Gastrocnemius medialis (tissue), 4 donors: ENCODE data around the gene HCFC1. TPM values are rescaled to one million over a fixed set of nuclear protein-coding genes. Genes with fewer than 3 reads are reported as not detected.

ENCODE experiments used
- ATAC-seq, 2 donors: fragments of 150-250 bp; one replicate each; pipeline ENCODE4 v1.9.1; 2016
- DNase-seq, 2 donors: peaks; one replicate each; pipeline ENCODE4 v3.0.0-alpha.2; 2019
- H3K27ac ChIP-seq, 4 donors: fragments of 200-600 bp; sonication (generic); 1 replicate in 1 of 4; 2 replicates in 3 of 4; pipeline ENCODE4 v1.5.1; 2016 to 2018; ENCODE audit warnings: mild to moderate bottlenecking in 2 of 4, moderate library complexity in 1 of 4
- H3K27me3 ChIP-seq, 3 donors: fragments of 200-600 bp; sonication (generic) in 2 of 3; 1 replicate in 1 of 3; 2 replicates in 2 of 3; pipeline versions ENCODE4 v1.5.1 to v1.6.0; 2016 to 2019; ENCODE audit warnings: mild to moderate bottlenecking in 1 of 3, moderate library complexity in 1 of 3
- H3K36me3 ChIP-seq, 2 donors: fragments of 200-600 bp; sonication (generic) in 1 of 2; one replicate each; pipeline ENCODE4 v1.5.1; 2017 to 2018
- H3K4me1 ChIP-seq, 2 donors: fragments of 200-600 bp; sonication (generic) in 1 of 2; one replicate each; pipeline ENCODE4 v1.5.1; 2016 to 2017; ENCODE audit warnings: mild to moderate bottlenecking in 2 of 2
- H3K4me3 ChIP-seq, 4 donors: fragments of 200-600 bp; sonication (generic) in 3 of 4; 1 replicate in 1 of 4; 2 replicates in 3 of 4; pipeline ENCODE4 v1.5.1; 2016 to 2019; ENCODE audit warnings: mild to moderate bottlenecking in 2 of 4
- H3K9me3 ChIP-seq, 3 donors: fragments of 200-600 bp; sonication (generic) in 2 of 3; 1 replicate in 1 of 3; 2 replicates in 2 of 3; pipeline ENCODE4 v1.5.1; 2016 to 2019
- CTCF ChIP-seq, 5 experiments: fragments of 450-650 bp in 3 of 5; fragments of 200-600 bp in 2 of 5; sonication (generic) in 2 of 5; IDR thresholded peaks in 4 of 5; conservative IDR thresholded peaks in 1 of 5; 1 replicate in 4 of 5; 2 replicates in 1 of 5; pipeline ENCODE4 v1.5.1; 2016 to 2019; ENCODE audit warnings: antibody characterized with exemption in 5 of 5, mild to moderate bottlenecking in 3 of 5, moderate library complexity in 3 of 5
- POLR2A ChIP-seq, 2 donors: fragments of 450-650 bp; IDR thresholded peaks; one replicate each; pipeline ENCODE4 v1.6.1; 2017; ENCODE audit warnings: antibody characterized with exemption in 2 of 2, mild to moderate bottlenecking in 2 of 2, moderate library complexity in 2 of 2
- in situ Hi-C, 4 donors: fragments of 200-750 bp; cut with MboI; loops; one replicate each; pipeline versions ENCODE4 v1.15.0 to v1.8.0; 2017; ENCODE audit warnings: low sequenced_read_pairs in 4 of 4
- intact Hi-C: fragments of 100-400 bp; cut with DNase I; formaldehyde crosslinking; loops from one replicate; pipeline ENCODE4 v1.15.1; 2023; ENCODE audit warnings: low total_unique reads
- total RNA-seq, 4 donors: library from RNA; depleted of rRNA; stranded (reverse); fragments of >200 nt; gene quantifications; one replicate each; pipeline versions ENCODE4 v1.1.0 to v1.2.3, GENCODE V29; 2016

HCFC1 gene
- total RNA-seq, 4 donors from 2014 or later, result 15.9 to 56.4 (median 51.8) TPM

GRCh38 chrX:153928846-153929245 is 42.8 kb downstream of the HCFC1 start:
- Histone ChIP-seq H3K36me3 (peaks cover 0 to 25% of the 10 kb centered on the region in 2 donors), H3K4me3 (peak overlapping the region in 2 of 4 donors; percentile 28 to 39), H3K27me3 (no peaks in the 10 kb centered on the region), H3K9me3 (no peaks in the 10 kb centered on the region), H3K27ac (peak overlapping the region; percentile 80 to 85 (median 83)), H3K4me1 (peaks cover 10 to 23% of the 10 kb centered on the region in 2 donors)
- TF ChIP-seq POLR2A (IDR thresholded peaks at IDR 0.05) (no peak), CTCF (IDR thresholded peaks at IDR 0.05 in 4 of 5, conservative IDR thresholded peaks at IDR 0.05 in 1 of 5) (no peak)
- in situ Hi-C loops (loop anchor here in 1 of 4 donors (25.0 kb wide), 1 partner anchor 142 kb away; the partner anchor contains the start of genes IDH3G, SRPK3 and SSR4), intact Hi-C loops (loop anchor here (1.0 to 10.0 kb wide), 5 partner anchors 42 to 586 kb away; partner anchors contain the start of genes CCNQ, FAM3A, HCFC1 and IDH3G)
- no peak for ATAC-seq
- DNase-seq, result peak in 1 of 2 donors; percentile 47

GRCh38 chrX:153927922-153928760 is 43.5 kb downstream of the HCFC1 start:
- TF ChIP-seq POLR2A (IDR thresholded peaks at IDR 0.05), result peak; percentile 88 to 92
- peak in 4 of 5 experiments; percentile 24 to 27 (median 25) for TF ChIP-seq CTCF (IDR thresholded peaks at IDR 0.05 in 4 of 5, conservative IDR thresholded peaks at IDR 0.05 in 1 of 5)
- peaks cover 0 to 25% of the 10 kb centered on the region in 2 donors for H3K36me3 ChIP-seq
- peak overlapping the region; percentile 85 to 97 (median 90) for H3K27ac ChIP-seq
- intact Hi-C loops (loop anchor here (1.0 to 10.0 kb wide), 5 partner anchors 43 to 587 kb away; partner anchors contain the start of genes CCNQ, FAM3A, HCFC1 and IDH3G), in situ Hi-C loops (loop anchor here in 1 of 4 donors (25.0 kb wide), 1 partner anchor 141 kb away; the partner anchor contains the start of genes IDH3G, SRPK3 and SSR4)
- peak; percentile 91 to 96 for DNase-seq
- peak; percentile 89 for ATAC-seq
- no peaks in the 10 kb centered on the region for H3K27me3 ChIP-seq
- H3K9me3 ChIP-seq, result no peaks in the 10 kb centered on the region
- peaks cover 10 to 17% of the 10 kb centered on the region in 2 donors for H3K4me1 ChIP-seq
- peak overlapping the region; percentile 55 to 74 (median 68) for H3K4me3 ChIP-seq

- H3K27me3 ChIP-seq, result no peaks in the 10 kb centered on the region
- H3K4me1 ChIP-seq, result peaks cover 10 to 17% of the 10 kb centered on the region in 2 donors
- TF ChIP-seq POLR2A (IDR thresholded peaks at IDR 0.05) (no peak), CTCF (IDR thresholded peaks at IDR 0.05 in 4 of 5, conservative IDR thresholded peaks at IDR 0.05 in 1 of 5) (no peak)
- ATAC-seq, result peak in 1 of 2 donors; percentile 6
- H3K27ac ChIP-seq, result peak overlapping the region; percentile 85 to 97 (median 90)
- DNase-seq, result no peak
- intact Hi-C loops, result loop anchor here (5.0 to 10.0 kb wide), 3 partner anchors 120 to 587 kb away; partner anchors contain the start of genes CCNQ and FAM3A
- peaks cover 0 to 24% of the 10 kb centered on the region in 2 donors for H3K36me3 ChIP-seq
- H3K4me3 ChIP-seq, result peak overlapping the region; percentile 55 to 74 (median 68)
- in situ Hi-C loops, result loop anchor here in 1 of 4 donors (25.0 kb wide), 1 partner anchor 140 kb away; the partner anchor contains the start of genes IDH3G, SRPK3 and SSR4
- H3K9me3 ChIP-seq, result no peaks in the 10 kb centered on the region
Measured at GRCh38 chrX:153927672-153927921, 44.0 kb downstream of the HCFC1 start.

GRCh38 chrX:153926858-153927671 is 44.6 kb downstream of the HCFC1 start:
- ATAC-seq (peak; percentile 8 to 16), DNase-seq (peak in 1 of 2 donors; percentile 27)
- H3K4me3 ChIP-seq, result peak overlapping the region; percentile 55 to 74 (median 68)
- peaks cover 0 to 18% of the 10 kb centered on the region in 2 donors for H3K36me3 ChIP-seq
- no peaks in the 10 kb centered on the region for H3K9me3 ChIP-seq
- intact Hi-C loops, result loop anchor here (5.0 to 10.0 kb wide), 3 partner anchors 120 to 588 kb away; partner anchors contain the start of genes CCNQ and FAM3A
- peaks cover 10 to 17% of the 10 kb centered on the region in 2 donors for H3K4me1 ChIP-seq
- peak overlapping the region; percentile 85 to 97 (median 90) for H3K27ac ChIP-seq
- in situ Hi-C loops, result loop anchor here in 1 of 4 donors (25.0 kb wide), 1 partner anchor 140 kb away; the partner anchor contains the start of genes IDH3G, SRPK3 and SSR4
- H3K27me3 ChIP-seq, result no peaks in the 10 kb centered on the region
- TF ChIP-seq POLR2A (IDR thresholded peaks at IDR 0.05), result peak in 1 of 2 donors; percentile 20
- TF ChIP-seq CTCF (IDR thresholded peaks at IDR 0.05 in 4 of 5, conservative IDR thresholded peaks at IDR 0.05 in 1 of 5), result no peak
